HFF-Myc (cell line): ENCODE data around the gene GABBR1.

ENCODE experiments used
- DNase-seq: peaks from one replicate; pipeline ENCODE4 v3.0.0-alpha.2; 2011; ENCODE audit warnings: low read depth; ENCODE audit errors: extremely low read depth
- H3K4me3 ChIP-seq: replicated peaks from 2 replicates; pipeline ENCODE4 v1.5.1; 2011; ENCODE audit warnings: low read depth, mild to moderate bottlenecking, control low read depth, low read length
- CTCF ChIP-seq: IDR thresholded peaks from 2 replicates; pipeline ENCODE4 v1.5.1; 2012; ENCODE audit warnings: mild to moderate bottlenecking, low read depth, low read length, control low read depth; ENCODE audit errors: missing control alignments

GABBR1 gene

GRCh38 chr6:29517728-29518440 is 115.1 kb downstream of the GABBR1 start:
- H3K4me3 ChIP-seq, result no peak overlapping the region
- TF ChIP-seq CTCF, result no peak
- DNase-seq, result no peak

GRCh38 chr6:29517245-29517644 is 115.7 kb downstream of the GABBR1 start:
- H3K4me3 ChIP-seq, result no peak overlapping the region
- no peak for TF ChIP-seq CTCF
- no peak for DNase-seq

- H3K4me3 ChIP-seq, result no peak overlapping the region
- TF ChIP-seq CTCF, result no peak
- peak; percentile 24 for DNase-seq
Observed at GRCh38 chr6:29516108-29516507, 116.9 kb downstream of the GABBR1 start.

GRCh38 chr6:29510746-29511300 is 122.2 kb downstream of the GABBR1 start:
- no peak for DNase-seq
- no peak overlapping the region for H3K4me3 ChIP-seq
- no peak for TF ChIP-seq CTCF

GRCh38 chr6:29510202-29510601 is 122.8 kb downstream of the GABBR1 start:
- no peak for TF ChIP-seq CTCF
- DNase-seq, result no peak
- H3K4me3 ChIP-seq, result no peak overlapping the region
